GM12892 (cell line): ENCODE data around the gene CACNA1C.

Experiments
- POLR2A ChIP-seq: IDR thresholded peaks from 2 replicates; pipeline ENCODE4 v1.6.1; 2011; ENCODE audit warnings: low read depth, low read length, control low read depth
- POLR2AphosphoS5 ChIP-seq: IDR thresholded peaks from 2 replicates; pipeline ENCODE4 v1.6.1; 2011; ENCODE audit warnings: low read depth, low read length, control low read depth
- TAF1 ChIP-seq: IDR thresholded peaks from 2 replicates; pipeline ENCODE4 v1.6.1; 2011; ENCODE audit warnings: low read depth, mild to moderate bottlenecking, control low read depth, low read length, borderline replicate concordance

GRCh38 chr12:2248901-2249381, 196.2 kb downstream of the CACNA1C start:
- TF ChIP-seq POLR2A (no peak), TAF1 (no peak), POLR2AphosphoS5 (0 out of 2 replicates have a peak, but pooled peaks have one; percentile 27)
